ENCODE data around the gene SYNGAP1.

DNA sequence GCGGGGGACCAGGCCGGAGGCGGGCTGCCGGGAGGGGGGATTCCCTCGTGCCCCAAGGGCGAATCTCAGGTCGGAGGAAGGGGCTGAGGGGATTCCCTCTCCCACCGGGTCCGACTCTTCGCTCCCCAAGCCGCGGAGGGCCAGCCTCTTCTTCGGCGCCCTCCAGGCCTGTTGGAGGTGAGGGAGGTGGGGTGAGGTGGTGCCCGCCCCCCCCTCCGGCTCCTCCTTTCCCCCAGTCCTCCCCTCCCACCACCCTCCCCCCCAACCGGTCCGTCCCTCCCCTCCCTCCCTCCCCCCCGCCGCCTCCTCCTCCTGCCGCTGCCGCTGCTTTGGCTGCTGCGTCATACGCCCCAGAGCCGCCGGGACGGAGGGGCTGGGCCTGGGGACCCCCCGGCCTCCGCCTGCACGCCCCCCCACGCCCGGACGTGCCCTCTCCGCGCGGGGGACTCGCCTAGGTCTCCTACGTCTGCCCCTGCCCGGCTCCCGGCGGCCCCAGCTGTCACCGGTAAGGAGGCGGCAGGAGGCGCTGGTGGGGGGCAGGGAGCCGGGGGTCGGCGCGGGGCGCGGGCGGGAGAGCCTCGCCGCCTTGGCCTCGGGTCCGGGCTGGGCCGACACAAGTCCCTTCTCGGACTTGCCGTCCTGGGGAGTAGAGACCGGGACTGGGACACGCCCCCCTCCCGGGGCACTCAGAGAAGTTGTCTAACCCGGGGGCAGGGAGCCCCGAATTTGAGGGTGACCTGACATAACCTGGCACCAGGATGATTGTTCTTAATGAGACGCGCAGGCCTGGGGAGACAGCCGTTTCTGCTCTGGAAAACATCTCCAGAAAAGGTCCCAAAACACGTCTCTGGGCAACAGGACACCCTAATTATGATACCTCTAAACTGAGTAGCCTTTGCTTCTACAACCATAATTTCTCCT is 8.9 kb upstream of the SYNGAP1 start, which contains the start of gene PHF1:
- TF ChIP-seq, protein P1, sequence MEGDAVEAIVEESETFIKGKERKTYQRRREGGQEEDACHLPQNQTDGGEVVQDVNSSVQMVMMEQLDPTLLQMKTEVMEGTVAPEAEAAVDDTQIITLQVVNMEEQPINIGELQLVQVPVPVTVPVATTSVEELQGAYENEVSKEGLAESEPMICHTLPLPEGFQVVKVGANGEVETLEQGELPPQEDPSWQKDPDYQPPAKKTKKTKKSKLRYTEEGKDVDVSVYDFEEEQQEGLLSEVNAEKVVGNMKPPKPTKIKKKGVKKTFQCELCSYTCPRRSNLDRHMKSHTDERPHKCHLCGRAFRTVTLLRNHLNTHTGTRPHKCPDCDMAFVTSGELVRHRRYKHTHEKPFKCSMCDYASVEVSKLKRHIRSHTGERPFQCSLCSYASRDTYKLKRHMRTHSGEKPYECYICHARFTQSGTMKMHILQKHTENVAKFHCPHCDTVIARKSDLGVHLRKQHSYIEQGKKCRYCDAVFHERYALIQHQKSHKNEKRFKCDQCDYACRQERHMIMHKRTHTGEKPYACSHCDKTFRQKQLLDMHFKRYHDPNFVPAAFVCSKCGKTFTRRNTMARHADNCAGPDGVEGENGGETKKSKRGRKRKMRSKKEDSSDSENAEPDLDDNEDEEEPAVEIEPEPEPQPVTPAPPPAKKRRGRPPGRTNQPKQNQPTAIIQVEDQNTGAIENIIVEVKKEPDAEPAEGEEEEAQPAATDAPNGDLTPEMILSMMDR (IDR thresholded peaks at IDR 0.05): no peak
- no peak for TF ChIP-seq POLR2A (IDR thresholded peaks at IDR 0.05)

Measured in breast epithelium (tissue), 3 donors.